ENCODE data around the gene RPTOR.
A peak's percentile ranks its signal among the peaks of the same experiment; 100 is the strongest.

The RPTOR gene

GRCh38 chr17:80892900-80893603 lies 348.4 kb downstream of the RPTOR start:
- Mint-ChIP-seq H3K4me1 (peaks cover 90% of the 10 kb centered on the region), H3K27ac (peak overlapping the region; percentile 97), H3K9me3 (no peaks in the 10 kb centered on the region), H3K36me3 (peaks cover 96% of the 10 kb centered on the region), H3K4me3 (peak overlapping the region; percentile 66)
- peak; percentile 52 to 83 for DNase-seq (ENCODE audit: low spot score in 2 of 2)
- ATAC-seq: peak; percentile 65

- Mint-ChIP-seq H3K4me3 (peak overlapping the region; percentile 66), H3K36me3 (peaks cover 100% of the 10 kb centered on the region), H3K9me3 (no peaks in the 10 kb centered on the region), H3K27ac (peak overlapping the region; percentile 97), H3K4me1 (peaks cover 87% of the 10 kb centered on the region)
- no peak for ATAC-seq
- no peak for DNase-seq (ENCODE audit: low spot score in 2 of 2)
Observed at GRCh38 chr17:80893604-80894438, 349.2 kb downstream of the RPTOR start.

GRCh38 chr17:80894439-80894721 lies 349.7 kb downstream of the RPTOR start:
- peaks cover 81% of the 10 kb centered on the region for H3K4me1 Mint-ChIP-seq
- H3K27ac Mint-ChIP-seq: peak overlapping the region; percentile 97
- H3K9me3 Mint-ChIP-seq: no peaks in the 10 kb centered on the region
- no peak for ATAC-seq
- H3K36me3 Mint-ChIP-seq: peaks cover 100% of the 10 kb centered on the region
- peak overlapping the region; percentile 66 for H3K4me3 Mint-ChIP-seq
- DNase-seq (ENCODE audit: low spot score in 2 of 2): no peak

- no peak for ATAC-seq
- peaks cover 78% of the 10 kb centered on the region for H3K4me1 Mint-ChIP-seq
- peak overlapping the region; percentile 66 for H3K4me3 Mint-ChIP-seq
- H3K36me3 Mint-ChIP-seq: peaks cover 100% of the 10 kb centered on the region
- no peak for DNase-seq (ENCODE audit: low spot score in 2 of 2)
- peak overlapping the region; percentile 97 for H3K27ac Mint-ChIP-seq
- H3K9me3 Mint-ChIP-seq: no peaks in the 10 kb centered on the region
Observed at GRCh38 chr17:80894726-80895125, 350.1 kb downstream of the RPTOR start.

- DNase-seq (ENCODE audit: low spot score in 2 of 2): no peak
- peak overlapping the region; percentile 66 for H3K4me3 Mint-ChIP-seq
- H3K27ac Mint-ChIP-seq: peak overlapping the region; percentile 97
- H3K4me1 Mint-ChIP-seq: peaks cover 78% of the 10 kb centered on the region
- no peaks in the 10 kb centered on the region for H3K9me3 Mint-ChIP-seq
- H3K36me3 Mint-ChIP-seq: peaks cover 100% of the 10 kb centered on the region
- no peak for ATAC-seq
Observed at GRCh38 chr17:80895366-80895765, 350.7 kb downstream of the RPTOR start.

- H3K4me3 Mint-ChIP-seq: peak overlapping the region; percentile 66
- DNase-seq (ENCODE audit: low spot score in 2 of 2) (no peak), ATAC-seq (no peak)
- H3K4me1 Mint-ChIP-seq: peaks cover 69% of the 10 kb centered on the region
- H3K27ac Mint-ChIP-seq: no peak overlapping the region
- peaks cover 99% of the 10 kb centered on the region for H3K36me3 Mint-ChIP-seq
- no peaks in the 10 kb centered on the region for H3K9me3 Mint-ChIP-seq
Observed at GRCh38 chr17:80898716-80899115, 354.1 kb downstream of the RPTOR start.

GRCh38 chr17:80899402-80900268 lies 355.0 kb downstream of the RPTOR start:
- peaks cover 59% of the 10 kb centered on the region for H3K4me1 Mint-ChIP-seq
- H3K4me3 Mint-ChIP-seq: peak overlapping the region; percentile 45
- DNase-seq (ENCODE audit: low spot score in 2 of 2) (peak; percentile 68 to 88), ATAC-seq (peak; percentile 79)
- H3K9me3 Mint-ChIP-seq: no peaks in the 10 kb centered on the region
- H3K36me3 Mint-ChIP-seq: peaks cover 97% of the 10 kb centered on the region
- no peak overlapping the region for H3K27ac Mint-ChIP-seq

GRCh38 chr17:80901319-80901718 lies 356.7 kb downstream of the RPTOR start:
- no peak for DNase-seq (ENCODE audit: low spot score in 2 of 2)
- Mint-ChIP-seq H3K36me3 (peaks cover 97% of the 10 kb centered on the region), H3K4me1 (peaks cover 44% of the 10 kb centered on the region), H3K4me3 (peak overlapping the region; percentile 45), H3K27ac (peak overlapping the region; percentile 77), H3K9me3 (no peaks in the 10 kb centered on the region)
- peak; percentile 53 for ATAC-seq

- peak overlapping the region; percentile 45 for H3K4me3 Mint-ChIP-seq
- no peak for ATAC-seq
- peaks cover 38% of the 10 kb centered on the region for H3K4me1 Mint-ChIP-seq
- DNase-seq (ENCODE audit: low spot score in 2 of 2): no peak
- H3K27ac Mint-ChIP-seq: peak overlapping the region; percentile 77
- no peaks in the 10 kb centered on the region for H3K9me3 Mint-ChIP-seq
- H3K36me3 Mint-ChIP-seq: peaks cover 97% of the 10 kb centered on the region
Observed at GRCh38 chr17:80902197-80902962, 357.7 kb downstream of the RPTOR start.

- DNase-seq (ENCODE audit: low spot score in 2 of 2): no peak
- H3K4me1 Mint-ChIP-seq: peaks cover 34% of the 10 kb centered on the region
- no peak for ATAC-seq
- H3K27ac Mint-ChIP-seq: no peak overlapping the region
- H3K9me3 Mint-ChIP-seq: no peaks in the 10 kb centered on the region
- H3K36me3 Mint-ChIP-seq: peaks cover 97% of the 10 kb centered on the region
- no peak overlapping the region for H3K4me3 Mint-ChIP-seq
Observed at GRCh38 chr17:80902963-80903611, 358.4 kb downstream of the RPTOR start.

GRCh38 chr17:80904036-80904753 lies 359.6 kb downstream of the RPTOR start:
- DNase-seq (ENCODE audit: low spot score in 2 of 2): no peak
- ATAC-seq: no peak
- peaks cover 30% of the 10 kb centered on the region for H3K4me1 Mint-ChIP-seq
- H3K36me3 Mint-ChIP-seq: peaks cover 97% of the 10 kb centered on the region
- H3K9me3 Mint-ChIP-seq: no peaks in the 10 kb centered on the region
- no peak overlapping the region for H3K27ac Mint-ChIP-seq
- H3K4me3 Mint-ChIP-seq: no peak overlapping the region

GRCh38 chr17:80905586-80906230 lies 361.1 kb downstream of the RPTOR start:
- no peak overlapping the region for H3K4me3 Mint-ChIP-seq
- ATAC-seq (no peak), DNase-seq (ENCODE audit: low spot score in 2 of 2) (no peak)
- H3K9me3 Mint-ChIP-seq: no peaks in the 10 kb centered on the region
- peaks cover 21% of the 10 kb centered on the region for H3K4me1 Mint-ChIP-seq
- H3K36me3 Mint-ChIP-seq: peaks cover 97% of the 10 kb centered on the region
- no peak overlapping the region for H3K27ac Mint-ChIP-seq

- Mint-ChIP-seq H3K36me3 (peaks cover 97% of the 10 kb centered on the region), H3K9me3 (no peaks in the 10 kb centered on the region), H3K4me1 (peaks cover 12% of the 10 kb centered on the region), H3K4me3 (no peak overlapping the region), H3K27ac (no peak overlapping the region)
- no peak for DNase-seq (ENCODE audit: low spot score in 2 of 2)
- ATAC-seq: no peak
Observed at GRCh38 chr17:80906364-80907259, 362.0 kb downstream of the RPTOR start.

Measured in stimulated activated effector memory CD8-positive, alpha-beta T cell treated with anti-CD3 and anti-CD28 coated beads, Interleukin-12 subunit alpha, Interleukin-12 subunit beta, amount 100 ng/mL, for 72 hours (primary cell).